Right atrium auricular region (tissue), 2 donors: ENCODE results near the gene CLDN9. TPM values are rescaled to one million over a fixed set of nuclear protein-coding genes. Genes with fewer than 3 reads are reported as not detected.

Source experiments
- DNase-seq: peaks from one replicate; pipeline ENCODE4 v3.0.0-alpha.2; 2019; ENCODE audit warnings: low spot score
- H3K27ac ChIP-seq, 2 donors: fragments of 200-600 bp; sonication (generic); 1 replicate in 1 of 2; 2 replicates in 1 of 2; pipeline ENCODE4 v1.5.1; 2016 to 2019
- H3K27me3 ChIP-seq, 2 donors: fragments of 200-600 bp; sonication (generic); one replicate each; pipeline versions ENCODE4 v1.5.1 to v1.6.0; 2017 to 2019
- H3K36me3 ChIP-seq: fragments of 200-600 bp; sonication (generic); one replicate; pipeline ENCODE4 v1.5.1; 2016
- H3K4me1 ChIP-seq, 2 donors: fragments of 200-600 bp; sonication (generic); one replicate each; pipeline versions ENCODE4 v1.5.1 to v1.6.0; 2017 to 2019
- H3K4me3 ChIP-seq, 2 donors: fragments of 200-600 bp; sonication (generic); 1 replicate in 1 of 2; 2 replicates in 1 of 2; pipeline ENCODE4 v1.5.1; 2017 to 2019; ENCODE audit warnings: mild to moderate bottlenecking in 1 of 2, moderate library complexity in 1 of 2
- H3K9me3 ChIP-seq, 2 donors: fragments of 200-600 bp; sonication (generic); one replicate each; pipeline ENCODE4 v1.5.1; 2019
- total RNA-seq, 2 donors: library from RNA; depleted of rRNA; stranded (reverse); fragments of >200 nt; gene quantifications; one replicate each; pipeline ENCODE4 v1.1.0, GENCODE V29; 2016
- TF ChIP-seq, protein P1 (sequence below), 2 donors: fragments of 200-600 bp; sonication (generic); IDR thresholded peaks; one replicate each; pipeline ENCODE4 v1.5.1; 2019; ENCODE audit warnings: antibody characterized with exemption in 2 of 2

Gene CLDN9
- total RNA-seq, 2 donors from 2014 or later = 0.39 TPM; not detected in 1

DNA sequence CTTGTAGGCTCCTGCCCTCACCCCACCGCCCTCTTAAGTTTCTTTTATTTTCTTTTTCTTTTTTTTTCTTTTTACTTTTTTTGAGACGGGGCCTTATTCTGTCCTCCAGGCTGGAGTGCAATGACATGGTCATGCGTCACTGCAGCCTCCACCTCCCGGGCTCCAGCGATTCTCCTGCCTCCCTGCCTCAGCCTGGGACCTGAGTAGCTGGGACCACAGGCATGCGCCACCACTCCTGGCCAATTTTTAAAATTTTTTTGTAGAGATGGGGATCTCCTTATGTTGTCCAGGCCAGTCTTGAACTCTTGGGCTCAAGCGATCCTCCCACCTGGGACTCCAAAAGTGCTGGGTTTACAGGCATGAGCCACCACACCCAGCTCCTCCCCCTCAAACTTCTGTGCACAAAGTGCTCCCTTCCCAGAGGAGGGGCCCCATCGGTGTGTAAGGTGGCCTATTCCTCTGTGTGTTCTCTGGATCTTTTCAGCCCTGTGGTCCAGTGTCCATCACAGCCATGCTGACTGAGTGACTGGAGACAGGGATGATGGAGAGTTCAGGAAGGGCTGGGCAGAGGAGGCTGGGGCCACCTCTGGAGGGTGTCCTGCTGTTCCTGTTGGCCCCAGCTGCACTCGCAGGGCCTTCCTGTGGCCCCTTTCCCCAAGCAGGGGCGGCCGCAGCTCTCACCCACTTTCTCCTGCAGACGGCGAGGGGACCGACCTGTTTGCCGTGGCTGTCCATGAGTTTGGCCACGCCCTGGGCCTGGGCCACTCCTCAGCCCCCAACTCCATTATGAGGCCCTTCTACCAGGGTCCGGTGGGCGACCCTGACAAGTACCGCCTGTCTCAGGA, 43.8 kb downstream of the CLDN9 start:
- Histone ChIP-seq H3K27me3 (no peaks in the 10 kb centered on the region), H3K27ac (no peak overlapping the region), H3K4me3 (no peak overlapping the region), H3K36me3 (no peaks in the 10 kb centered on the region), H3K9me3 (no peaks in the 10 kb centered on the region), H3K4me1 (peaks cover 0 to 21% of the 10 kb centered on the region in 2 donors)
- TF ChIP-seq, protein P1, sequence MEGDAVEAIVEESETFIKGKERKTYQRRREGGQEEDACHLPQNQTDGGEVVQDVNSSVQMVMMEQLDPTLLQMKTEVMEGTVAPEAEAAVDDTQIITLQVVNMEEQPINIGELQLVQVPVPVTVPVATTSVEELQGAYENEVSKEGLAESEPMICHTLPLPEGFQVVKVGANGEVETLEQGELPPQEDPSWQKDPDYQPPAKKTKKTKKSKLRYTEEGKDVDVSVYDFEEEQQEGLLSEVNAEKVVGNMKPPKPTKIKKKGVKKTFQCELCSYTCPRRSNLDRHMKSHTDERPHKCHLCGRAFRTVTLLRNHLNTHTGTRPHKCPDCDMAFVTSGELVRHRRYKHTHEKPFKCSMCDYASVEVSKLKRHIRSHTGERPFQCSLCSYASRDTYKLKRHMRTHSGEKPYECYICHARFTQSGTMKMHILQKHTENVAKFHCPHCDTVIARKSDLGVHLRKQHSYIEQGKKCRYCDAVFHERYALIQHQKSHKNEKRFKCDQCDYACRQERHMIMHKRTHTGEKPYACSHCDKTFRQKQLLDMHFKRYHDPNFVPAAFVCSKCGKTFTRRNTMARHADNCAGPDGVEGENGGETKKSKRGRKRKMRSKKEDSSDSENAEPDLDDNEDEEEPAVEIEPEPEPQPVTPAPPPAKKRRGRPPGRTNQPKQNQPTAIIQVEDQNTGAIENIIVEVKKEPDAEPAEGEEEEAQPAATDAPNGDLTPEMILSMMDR (IDR thresholded peaks at IDR 0.05) = no peak
- DNase-seq = no peak

DNA sequence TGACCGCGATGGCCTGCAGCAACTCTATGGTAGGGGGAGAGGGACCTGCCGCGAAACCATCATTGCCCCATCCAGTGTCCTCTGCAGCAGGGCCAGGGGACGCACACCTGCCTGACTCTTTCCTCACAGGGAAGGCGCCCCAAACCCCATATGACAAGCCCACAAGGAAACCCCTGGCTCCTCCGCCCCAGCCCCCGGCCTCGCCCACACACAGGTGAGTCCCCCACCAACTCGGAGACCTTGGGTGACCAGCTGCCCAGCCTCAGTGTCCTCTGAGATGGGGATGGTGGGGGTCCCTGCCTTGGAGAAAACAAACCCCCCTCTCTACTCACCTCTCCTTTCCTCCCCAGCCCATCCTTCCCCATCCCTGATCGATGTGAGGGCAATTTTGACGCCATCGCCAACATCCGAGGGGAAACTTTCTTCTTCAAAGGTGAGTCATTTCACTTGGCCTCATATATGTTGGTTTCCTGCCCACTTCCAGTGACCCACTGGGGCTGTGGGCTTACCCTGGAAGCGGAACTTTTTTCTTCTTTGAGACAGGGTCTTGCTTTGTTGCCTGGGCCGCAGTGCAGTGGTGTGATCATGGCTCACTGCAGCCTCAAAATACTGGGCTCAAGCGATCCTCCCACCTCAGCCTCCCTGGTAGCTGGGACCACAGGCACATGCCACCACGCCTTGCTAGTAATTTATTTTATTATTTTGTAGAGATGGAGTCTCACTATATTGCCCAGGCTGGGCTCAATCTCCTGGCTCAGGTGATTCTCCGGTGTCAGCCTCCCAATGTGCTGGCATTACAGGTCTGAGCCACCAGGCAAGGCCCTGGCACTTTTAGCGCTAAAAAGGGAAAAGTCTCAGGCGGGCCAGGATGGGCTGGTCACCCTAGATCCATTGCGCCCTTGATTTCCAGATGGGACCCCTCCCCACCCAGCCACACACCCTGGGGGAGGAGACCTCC, 44.7 kb downstream of the CLDN9 start:
- TF ChIP-seq, protein P1 (IDR thresholded peaks at IDR 0.05) = no peak
- peaks cover 0 to 21% of the 10 kb centered on the region in 2 donors for H3K4me1 ChIP-seq
- H3K27ac ChIP-seq = no peak overlapping the region
- no peak for DNase-seq
- H3K9me3 ChIP-seq = no peaks in the 10 kb centered on the region
- peak overlapping the region in 1 of 2 donors; percentile 95 for H3K4me3 ChIP-seq
- no peaks in the 10 kb centered on the region for H3K27me3 ChIP-seq
- no peaks in the 10 kb centered on the region for H3K36me3 ChIP-seq

DNA sequence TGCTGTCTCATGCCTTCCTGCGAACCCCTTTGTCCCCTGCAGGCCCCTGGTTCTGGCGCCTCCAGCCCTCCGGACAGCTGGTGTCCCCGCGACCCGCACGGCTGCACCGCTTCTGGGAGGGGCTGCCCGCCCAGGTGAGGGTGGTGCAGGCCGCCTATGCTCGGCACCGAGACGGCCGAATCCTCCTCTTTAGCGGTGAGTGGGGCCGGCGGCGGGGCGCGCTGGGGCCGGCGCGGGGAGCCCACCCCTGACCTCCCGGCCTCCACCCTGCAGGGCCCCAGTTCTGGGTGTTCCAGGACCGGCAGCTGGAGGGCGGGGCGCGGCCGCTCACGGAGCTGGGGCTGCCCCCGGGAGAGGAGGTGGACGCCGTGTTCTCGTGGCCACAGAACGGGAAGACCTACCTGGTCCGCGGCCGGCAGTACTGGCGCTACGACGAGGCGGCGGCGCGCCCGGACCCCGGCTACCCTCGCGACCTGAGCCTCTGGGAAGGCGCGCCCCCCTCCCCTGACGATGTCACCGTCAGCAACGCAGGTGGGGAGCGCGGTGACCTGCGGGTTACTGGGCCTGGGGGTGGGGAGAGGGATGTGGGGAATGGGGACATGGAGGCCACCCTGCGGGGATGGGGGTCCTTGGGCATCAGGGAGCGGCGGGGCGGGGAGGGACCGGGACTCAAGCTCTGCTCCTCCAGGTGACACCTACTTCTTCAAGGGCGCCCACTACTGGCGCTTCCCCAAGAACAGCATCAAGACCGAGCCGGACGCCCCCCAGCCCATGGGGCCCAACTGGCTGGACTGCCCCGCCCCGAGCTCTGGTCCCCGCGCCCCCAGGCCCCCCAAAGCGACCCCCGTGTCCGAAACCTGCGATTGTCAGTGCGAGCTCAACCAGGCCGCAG, 45.7 kb downstream of the CLDN9 start:
- no peak for DNase-seq
- no peaks in the 10 kb centered on the region for H3K9me3 ChIP-seq
- H3K27me3 ChIP-seq = no peaks in the 10 kb centered on the region
- peaks cover 0 to 21% of the 10 kb centered on the region in 2 donors for H3K4me1 ChIP-seq
- peak overlapping the region; percentile 68 to 95 for H3K4me3 ChIP-seq
- peak overlapping the region in 1 of 2 donors; percentile 83 for H3K27ac ChIP-seq
- TF ChIP-seq, protein P1 (IDR thresholded peaks at IDR 0.05) = no peak
- H3K36me3 ChIP-seq = no peaks in the 10 kb centered on the region

DNA sequence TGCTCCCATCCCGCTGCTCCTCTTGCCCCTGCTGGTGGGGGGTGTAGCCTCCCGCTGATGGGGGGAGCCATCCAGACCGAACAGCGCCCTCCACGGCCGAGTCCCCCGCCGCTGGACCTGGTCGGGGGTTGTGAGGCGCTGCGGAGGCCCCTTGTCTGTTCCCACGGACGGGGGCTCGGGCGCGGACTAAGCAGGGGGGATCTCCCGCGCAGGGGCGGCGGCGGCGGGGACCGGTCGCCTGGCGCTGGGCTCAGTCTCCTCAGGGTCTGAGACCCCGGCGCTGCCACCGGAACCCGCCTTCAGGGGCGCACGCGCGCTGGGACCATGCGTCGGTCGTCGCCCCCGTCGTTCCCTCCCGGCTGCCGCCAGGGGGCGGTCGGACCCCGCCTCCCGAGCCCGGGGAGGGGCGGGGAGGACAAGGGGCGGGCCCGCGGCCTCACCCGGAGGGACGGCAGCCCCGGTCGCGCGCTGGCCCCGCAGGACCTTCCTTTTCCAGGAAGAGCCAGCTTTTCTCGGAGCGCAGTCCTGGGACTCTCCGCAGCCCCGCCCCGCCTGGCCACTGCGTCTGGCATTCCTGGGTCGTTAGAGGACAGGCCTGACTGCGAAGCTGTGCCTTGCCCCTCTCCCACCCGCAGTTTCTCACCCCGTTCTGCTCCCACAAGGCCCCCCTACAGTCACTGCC, 46.5 kb downstream of the CLDN9 start:
- no peaks in the 10 kb centered on the region for H3K27me3 ChIP-seq
- TF ChIP-seq, protein P1 (IDR thresholded peaks at IDR 0.05) = peak; percentile 97 to 98
- peak overlapping the region; percentile 68 to 95 for H3K4me3 ChIP-seq
- H3K36me3 ChIP-seq = no peaks in the 10 kb centered on the region
- H3K27ac ChIP-seq = peak overlapping the region; percentile 77 to 83
- peak; percentile 89 for DNase-seq
- no peaks in the 10 kb centered on the region for H3K9me3 ChIP-seq
- peaks cover 0 to 21% of the 10 kb centered on the region in 2 donors for H3K4me1 ChIP-seq
